RWPE2 (cell line): Measurements from ENCODE around the gene POLR2M.

Source experiments
- ATAC-seq: fragments of 200-7000 bp; cut with Tn5 transposase; 3 replicates; pipeline ENCODE4 v1.9.1; 2021; ENCODE audit warnings: low read depth
- DNase-seq: peaks from one replicate; pipeline ENCODE4 v3.0.0-alpha.2; 2020; ENCODE audit warnings: low spot score
- H3K27ac ChIP-seq: fragments of 450-650 bp; 2 replicates; pipeline ENCODE4 v1.5.1; 2017; ENCODE audit warnings: mild to moderate bottlenecking; ENCODE audit not compliant: poor library complexity, severe bottlenecking
- H3K27me3 ChIP-seq: fragments of 250-450 bp; sonication (Bioruptor Pico); 2 replicates; pipeline ENCODE4 v1.5.1; 2021; ENCODE audit warnings: mild to moderate bottlenecking, moderate library complexity; ENCODE audit not compliant: insufficient read depth, poor library complexity, severe bottlenecking
- H3K36me3 ChIP-seq: fragments of 250-450 bp; sonication (Bioruptor Pico); 2 replicates; pipeline ENCODE4 v1.5.1; 2020; ENCODE audit warnings: low read depth, mild to moderate bottlenecking, moderate library complexity
- H3K4me1 ChIP-seq: fragments of 250-450 bp; sonication (Bioruptor Pico); 2 replicates; pipeline ENCODE4 v1.5.1; 2021; ENCODE audit warnings: mild to moderate bottlenecking, moderate library complexity; ENCODE audit not compliant: insufficient read depth, poor library complexity, severe bottlenecking
- H3K4me3 ChIP-seq: fragments of 250-450 bp; sonication (Bioruptor Pico); 2 replicates; pipeline ENCODE4 v1.5.1; 2021; ENCODE audit warnings: mild to moderate bottlenecking, moderate library complexity; ENCODE audit not compliant: severe bottlenecking
- H3K9me3 ChIP-seq: fragments of 250-450 bp; sonication (Bioruptor Pico); 2 replicates; pipeline ENCODE4 v1.5.1; 2021; ENCODE audit warnings: mild to moderate bottlenecking, moderate library complexity; ENCODE audit not compliant: severe bottlenecking
- TF ChIP-seq, protein P1 (sequence below): fragments of 450-650 bp; IDR thresholded peaks from one replicate; pipeline ENCODE4 v1.5.1; 2017; ENCODE audit warnings: mild to moderate bottlenecking, moderate library complexity; ENCODE audit not compliant: poor library complexity, severe bottlenecking

Gene POLR2M

DNA sequence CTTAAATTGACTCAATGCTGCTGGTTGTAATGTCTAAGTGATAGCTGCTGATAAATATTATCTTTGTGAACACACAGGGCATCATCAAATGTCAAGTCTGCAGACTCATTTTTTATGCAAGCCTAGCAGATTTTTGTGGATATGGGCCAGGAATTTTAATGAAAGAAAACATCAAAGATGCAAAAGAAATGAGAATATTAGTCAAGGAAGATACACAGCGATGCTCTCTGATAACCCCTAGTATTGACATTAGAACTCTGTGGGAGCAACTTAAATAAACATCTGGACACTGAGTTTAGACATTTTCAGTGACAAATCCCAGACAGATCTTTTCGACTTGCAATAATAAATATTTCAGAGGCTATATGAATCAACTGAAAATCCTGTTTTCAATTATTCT, 28.3 kb downstream of the POLR2M start:
- no peaks in the 10 kb centered on the region for H3K9me3 ChIP-seq
- peaks cover 6% of the 10 kb centered on the region for H3K4me1 ChIP-seq
- ATAC-seq, result no peak
- DNase-seq, result no peak
- H3K27ac ChIP-seq, result no peak overlapping the region
- H3K27me3 ChIP-seq, result no peaks in the 10 kb centered on the region
- TF ChIP-seq, protein P1, sequence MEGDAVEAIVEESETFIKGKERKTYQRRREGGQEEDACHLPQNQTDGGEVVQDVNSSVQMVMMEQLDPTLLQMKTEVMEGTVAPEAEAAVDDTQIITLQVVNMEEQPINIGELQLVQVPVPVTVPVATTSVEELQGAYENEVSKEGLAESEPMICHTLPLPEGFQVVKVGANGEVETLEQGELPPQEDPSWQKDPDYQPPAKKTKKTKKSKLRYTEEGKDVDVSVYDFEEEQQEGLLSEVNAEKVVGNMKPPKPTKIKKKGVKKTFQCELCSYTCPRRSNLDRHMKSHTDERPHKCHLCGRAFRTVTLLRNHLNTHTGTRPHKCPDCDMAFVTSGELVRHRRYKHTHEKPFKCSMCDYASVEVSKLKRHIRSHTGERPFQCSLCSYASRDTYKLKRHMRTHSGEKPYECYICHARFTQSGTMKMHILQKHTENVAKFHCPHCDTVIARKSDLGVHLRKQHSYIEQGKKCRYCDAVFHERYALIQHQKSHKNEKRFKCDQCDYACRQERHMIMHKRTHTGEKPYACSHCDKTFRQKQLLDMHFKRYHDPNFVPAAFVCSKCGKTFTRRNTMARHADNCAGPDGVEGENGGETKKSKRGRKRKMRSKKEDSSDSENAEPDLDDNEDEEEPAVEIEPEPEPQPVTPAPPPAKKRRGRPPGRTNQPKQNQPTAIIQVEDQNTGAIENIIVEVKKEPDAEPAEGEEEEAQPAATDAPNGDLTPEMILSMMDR, result no peak
- H3K36me3 ChIP-seq, result no peaks in the 10 kb centered on the region
- no peak overlapping the region for H3K4me3 ChIP-seq

GRCh38 chr15:57735431-57735830, 28.9 kb downstream of the POLR2M start:
- DNase-seq (no peak), ATAC-seq (no peak)
- Histone ChIP-seq H3K4me3 (no peak overlapping the region), H3K9me3 (no peaks in the 10 kb centered on the region), H3K4me1 (peaks cover 6% of the 10 kb centered on the region), H3K27ac (no peak overlapping the region), H3K36me3 (no peaks in the 10 kb centered on the region), H3K27me3 (no peaks in the 10 kb centered on the region)
- TF ChIP-seq, protein P1, result no peak

- Histone ChIP-seq H3K9me3 (no peaks in the 10 kb centered on the region), H3K27ac (no peak overlapping the region), H3K4me3 (no peak overlapping the region), H3K4me1 (peaks cover 6% of the 10 kb centered on the region), H3K36me3 (no peaks in the 10 kb centered on the region), H3K27me3 (no peaks in the 10 kb centered on the region)
- DNase-seq, result no peak
- no peak for ATAC-seq
- TF ChIP-seq, protein P1, result no peak
Measured at GRCh38 chr15:57735891-57736290, 29.4 kb downstream of the POLR2M start.

DNA sequence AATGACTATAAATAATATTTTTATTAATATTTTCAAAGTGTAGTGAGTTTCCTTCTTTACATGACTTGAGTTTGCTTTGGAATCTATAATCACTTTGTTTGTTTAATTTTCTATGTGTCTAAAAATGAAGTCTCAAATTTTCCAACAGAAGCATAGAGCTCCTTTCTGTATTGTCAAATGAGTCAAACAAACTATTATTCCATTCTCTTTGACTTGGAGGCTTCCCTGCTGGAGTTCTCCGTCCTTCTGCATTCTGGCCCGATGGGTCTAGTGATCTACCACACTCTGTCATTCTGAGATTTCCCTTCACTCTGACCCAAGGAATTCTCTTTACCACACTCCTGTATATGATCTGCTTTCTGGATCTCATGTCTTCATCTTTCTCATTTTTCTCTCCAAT, 30.1 kb downstream of the POLR2M start:
- H3K36me3 ChIP-seq, result no peaks in the 10 kb centered on the region
- DNase-seq (no peak), ATAC-seq (no peak)
- H3K27ac ChIP-seq, result no peak overlapping the region
- TF ChIP-seq, protein P1, result no peak
- H3K9me3 ChIP-seq, result no peaks in the 10 kb centered on the region
- H3K4me3 ChIP-seq, result no peak overlapping the region
- H3K4me1 ChIP-seq, result peaks cover 6% of the 10 kb centered on the region
- no peaks in the 10 kb centered on the region for H3K27me3 ChIP-seq

GRCh38 chr15:57738734-57739237, 32.3 kb downstream of the POLR2M start:
- no peak overlapping the region for H3K27ac ChIP-seq
- TF ChIP-seq, protein P1, result no peak
- H3K9me3 ChIP-seq, result no peaks in the 10 kb centered on the region
- no peaks in the 10 kb centered on the region for H3K36me3 ChIP-seq
- ATAC-seq (no peak), DNase-seq (no peak)
- H3K4me1 ChIP-seq, result no peaks in the 10 kb centered on the region
- H3K27me3 ChIP-seq, result no peaks in the 10 kb centered on the region
- no peak overlapping the region for H3K4me3 ChIP-seq
